Loucy (cell line): ENCODE measurements around the gene ZSWIM6.

Source experiments
- CTCF ChIP-seq: fragments of 200-600 bp; sonication (generic); conservative IDR thresholded peaks from 2 replicates; pipeline ENCODE4 v1.5.1; 2014; ENCODE audit warnings: mild to moderate bottlenecking, antibody characterized with exemption, low read length
- EZH2phosphoT487 ChIP-seq: fragments of 200-600 bp; IDR thresholded peaks from 2 replicates; pipeline ENCODE4 v1.6.1; 2018; ENCODE audit warnings: antibody characterized with exemption, mild to moderate bottlenecking, moderate library complexity, borderline replicate concordance

GRCh38 chr5:61352180-61352579, 20.1 kb downstream of the ZSWIM6 start:
- TF ChIP-seq CTCF (no peak), EZH2phosphoT487 (no peak)
